Measurements from ENCODE around the gene TBX21.

TBX21 gene

DNA sequence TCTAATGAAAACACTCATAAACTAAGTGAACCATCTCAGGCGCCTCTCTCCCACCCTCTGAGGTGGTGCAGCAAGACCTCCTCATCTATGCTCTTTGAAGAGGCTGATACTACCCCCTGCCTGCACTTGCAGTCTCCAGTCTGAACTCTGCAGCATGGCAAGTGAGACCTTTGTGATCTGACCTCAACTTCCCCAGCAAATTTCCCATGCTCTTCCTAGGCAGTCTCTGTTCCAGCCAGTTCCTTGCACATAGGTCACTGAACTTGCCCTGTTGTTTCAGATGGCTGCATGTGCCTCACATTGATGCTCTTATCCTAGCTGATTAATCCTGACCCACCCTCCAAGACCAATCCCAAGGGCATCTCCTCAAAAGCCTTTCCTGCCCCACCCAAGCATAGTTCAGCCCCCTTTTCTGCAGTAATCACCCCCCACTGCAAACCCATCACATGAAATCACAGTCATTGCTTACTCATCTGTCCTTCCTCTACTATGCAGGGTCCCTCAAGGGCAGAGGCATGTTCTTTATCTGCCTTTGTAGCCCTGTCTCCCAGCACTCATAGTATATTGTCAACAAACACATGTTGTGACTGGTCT is 42.0 kb downstream of the TBX21 start:
- Histone ChIP-seq H3K27ac (ENCODE audit: extremely low read depth, low read depth, low read length) (no peak overlapping the region), H3K4me1 (ENCODE audit: control insufficient read depth, insufficient read depth, low read length) (no peaks in the 10 kb centered on the region), H3K36me3 (ENCODE audit: control insufficient read depth in 2 of 2, insufficient read depth in 1 of 2, low read length in 2 of 2) (no peaks in the 10 kb centered on the region), H3K9me3 (ENCODE audit: control insufficient read depth, insufficient read depth, low read depth, low read length) (no peaks in the 10 kb centered on the region), H3K4me3 (ENCODE audit: low read depth, low read length) (no peak overlapping the region)
- TF ChIP-seq GLIS1 (tag by site-specific recombination; IDR thresholded peaks at IDR 0.05): peak; percentile 84
- TF ChIP-seq ZNF624 (tag by site-specific recombination; IDR thresholded peaks at IDR 0.05): no peak
- ChIA-PET CTCF (interaction anchor here (1.0 kb wide), 1 partner anchor 27 kb away, joined by 3 read pairs; no protein-coding TSS in a partner anchor), POLR2A (no interaction called here)

DNA sequence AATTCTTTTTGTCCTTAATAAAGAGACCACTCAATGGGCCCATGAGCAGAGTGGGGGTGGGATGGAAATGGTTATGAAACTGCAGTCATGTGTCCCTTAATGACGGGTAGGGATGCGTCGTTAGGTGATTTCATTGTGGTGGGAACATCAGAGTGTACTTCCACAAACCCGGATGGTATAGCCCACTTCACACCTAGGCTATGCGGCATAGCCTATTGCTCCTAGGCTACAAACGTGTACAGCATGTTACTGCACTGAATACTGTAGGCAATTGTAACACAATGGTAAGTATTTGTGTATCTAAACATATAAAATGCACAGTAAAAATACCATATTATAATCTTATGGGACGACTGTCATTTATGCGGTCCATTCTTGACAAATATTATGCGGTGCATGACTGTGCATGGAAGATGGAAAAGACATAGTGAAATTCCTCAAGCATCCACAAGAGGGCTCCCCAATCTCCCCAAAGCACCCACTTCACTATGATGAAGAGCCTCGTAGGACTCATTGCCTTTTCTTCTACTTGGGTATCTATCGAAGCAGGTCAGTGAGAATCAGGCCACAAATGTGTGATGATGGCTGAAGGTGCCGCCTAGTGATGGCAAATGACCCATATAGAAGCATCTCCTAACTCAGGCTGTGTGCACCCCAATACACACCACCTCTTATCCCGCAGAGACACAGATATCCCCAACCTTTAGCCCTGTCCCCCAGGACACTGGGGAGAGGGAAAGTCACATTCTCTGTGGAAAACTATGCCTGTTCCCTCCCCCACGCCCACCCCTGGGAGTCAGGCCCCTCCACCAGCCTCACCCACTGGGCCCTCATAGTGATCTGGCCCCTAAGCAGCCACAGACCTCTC is 43.5 kb downstream of the TBX21 start:
- Histone ChIP-seq H3K4me3 (ENCODE audit: low read depth, low read length) (no peak overlapping the region), H3K27ac (ENCODE audit: extremely low read depth, low read depth, low read length) (no peak overlapping the region), H3K9me3 (ENCODE audit: control insufficient read depth, insufficient read depth, low read depth, low read length) (no peaks in the 10 kb centered on the region), H3K36me3 (ENCODE audit: control insufficient read depth in 2 of 2, insufficient read depth in 1 of 2, low read length in 2 of 2) (no peaks in the 10 kb centered on the region), H3K4me1 (ENCODE audit: control insufficient read depth, insufficient read depth, low read length) (no peaks in the 10 kb centered on the region)
- TF ChIP-seq, protein P1, sequence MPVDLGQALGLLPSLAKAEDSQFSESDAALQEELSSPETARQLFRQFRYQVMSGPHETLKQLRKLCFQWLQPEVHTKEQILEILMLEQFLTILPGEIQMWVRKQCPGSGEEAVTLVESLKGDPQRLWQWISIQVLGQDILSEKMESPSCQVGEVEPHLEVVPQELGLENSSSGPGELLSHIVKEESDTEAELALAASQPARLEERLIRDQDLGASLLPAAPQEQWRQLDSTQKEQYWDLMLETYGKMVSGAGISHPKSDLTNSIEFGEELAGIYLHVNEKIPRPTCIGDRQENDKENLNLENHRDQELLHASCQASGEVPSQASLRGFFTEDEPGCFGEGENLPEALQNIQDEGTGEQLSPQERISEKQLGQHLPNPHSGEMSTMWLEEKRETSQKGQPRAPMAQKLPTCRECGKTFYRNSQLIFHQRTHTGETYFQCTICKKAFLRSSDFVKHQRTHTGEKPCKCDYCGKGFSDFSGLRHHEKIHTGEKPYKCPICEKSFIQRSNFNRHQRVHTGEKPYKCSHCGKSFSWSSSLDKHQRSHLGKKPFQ (tag by site-specific recombination; IDR thresholded peaks at IDR 0.05): peak; percentile 83
- no peak for TF ChIP-seq ZNF501 (tag by site-specific recombination; IDR thresholded peaks at IDR 0.05)
- TF ChIP-seq, protein P2, sequence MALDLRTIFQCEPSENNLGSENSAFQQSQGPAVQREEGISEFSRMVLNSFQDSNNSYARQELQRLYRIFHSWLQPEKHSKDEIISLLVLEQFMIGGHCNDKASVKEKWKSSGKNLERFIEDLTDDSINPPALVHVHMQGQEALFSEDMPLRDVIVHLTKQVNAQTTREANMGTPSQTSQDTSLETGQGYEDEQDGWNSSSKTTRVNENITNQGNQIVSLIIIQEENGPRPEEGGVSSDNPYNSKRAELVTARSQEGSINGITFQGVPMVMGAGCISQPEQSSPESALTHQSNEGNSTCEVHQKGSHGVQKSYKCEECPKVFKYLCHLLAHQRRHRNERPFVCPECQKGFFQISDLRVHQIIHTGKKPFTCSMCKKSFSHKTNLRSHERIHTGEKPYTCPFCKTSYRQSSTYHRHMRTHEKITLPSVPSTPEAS (tag by site-specific recombination; IDR thresholded peaks at IDR 0.05): no peak
- TF ChIP-seq ZNF274 (IDR thresholded peaks at IDR 0.05; ENCODE audit: low read length): no peak
- no peak for TF ChIP-seq ZNF274 (tag by site-specific recombination; IDR thresholded peaks at IDR 0.05; ENCODE audit: borderline replicate concordance)
- TF ChIP-seq, protein P3, sequence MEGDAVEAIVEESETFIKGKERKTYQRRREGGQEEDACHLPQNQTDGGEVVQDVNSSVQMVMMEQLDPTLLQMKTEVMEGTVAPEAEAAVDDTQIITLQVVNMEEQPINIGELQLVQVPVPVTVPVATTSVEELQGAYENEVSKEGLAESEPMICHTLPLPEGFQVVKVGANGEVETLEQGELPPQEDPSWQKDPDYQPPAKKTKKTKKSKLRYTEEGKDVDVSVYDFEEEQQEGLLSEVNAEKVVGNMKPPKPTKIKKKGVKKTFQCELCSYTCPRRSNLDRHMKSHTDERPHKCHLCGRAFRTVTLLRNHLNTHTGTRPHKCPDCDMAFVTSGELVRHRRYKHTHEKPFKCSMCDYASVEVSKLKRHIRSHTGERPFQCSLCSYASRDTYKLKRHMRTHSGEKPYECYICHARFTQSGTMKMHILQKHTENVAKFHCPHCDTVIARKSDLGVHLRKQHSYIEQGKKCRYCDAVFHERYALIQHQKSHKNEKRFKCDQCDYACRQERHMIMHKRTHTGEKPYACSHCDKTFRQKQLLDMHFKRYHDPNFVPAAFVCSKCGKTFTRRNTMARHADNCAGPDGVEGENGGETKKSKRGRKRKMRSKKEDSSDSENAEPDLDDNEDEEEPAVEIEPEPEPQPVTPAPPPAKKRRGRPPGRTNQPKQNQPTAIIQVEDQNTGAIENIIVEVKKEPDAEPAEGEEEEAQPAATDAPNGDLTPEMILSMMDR (tag by site-specific recombination; IDR thresholded peaks at IDR 0.05): peak; percentile 43; the same call in 1 of the 2 replicates
- TF ChIP-seq, protein P4, sequence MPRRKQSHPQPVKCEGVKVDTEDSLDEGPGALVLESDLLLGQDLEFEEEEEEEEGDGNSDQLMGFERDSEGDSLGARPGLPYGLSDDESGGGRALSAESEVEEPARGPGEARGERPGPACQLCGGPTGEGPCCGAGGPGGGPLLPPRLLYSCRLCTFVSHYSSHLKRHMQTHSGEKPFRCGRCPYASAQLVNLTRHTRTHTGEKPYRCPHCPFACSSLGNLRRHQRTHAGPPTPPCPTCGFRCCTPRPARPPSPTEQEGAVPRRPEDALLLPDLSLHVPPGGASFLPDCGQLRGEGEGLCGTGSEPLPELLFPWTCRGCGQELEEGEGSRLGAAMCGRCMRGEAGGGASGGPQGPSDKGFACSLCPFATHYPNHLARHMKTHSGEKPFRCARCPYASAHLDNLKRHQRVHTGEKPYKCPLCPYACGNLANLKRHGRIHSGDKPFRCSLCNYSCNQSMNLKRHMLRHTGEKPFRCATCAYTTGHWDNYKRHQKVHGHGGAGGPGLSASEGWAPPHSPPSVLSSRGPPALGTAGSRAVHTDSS (tag by site-specific recombination; IDR thresholded peaks at IDR 0.05): peak; percentile 67
- TF ChIP-seq ZNF654 (tag by site-specific recombination; IDR thresholded peaks at IDR 0.05; ENCODE audit: low read depth): peak; percentile 59
- CTCF ChIA-PET: interaction anchor here (0.7 to 1.3 kb wide), 11 partner anchors 10 to 111 kb away, joined by 3 to 5 read pairs (median 3); no protein-coding TSS in a partner anchor
- POLR2A ChIA-PET: no interaction called here

DNA sequence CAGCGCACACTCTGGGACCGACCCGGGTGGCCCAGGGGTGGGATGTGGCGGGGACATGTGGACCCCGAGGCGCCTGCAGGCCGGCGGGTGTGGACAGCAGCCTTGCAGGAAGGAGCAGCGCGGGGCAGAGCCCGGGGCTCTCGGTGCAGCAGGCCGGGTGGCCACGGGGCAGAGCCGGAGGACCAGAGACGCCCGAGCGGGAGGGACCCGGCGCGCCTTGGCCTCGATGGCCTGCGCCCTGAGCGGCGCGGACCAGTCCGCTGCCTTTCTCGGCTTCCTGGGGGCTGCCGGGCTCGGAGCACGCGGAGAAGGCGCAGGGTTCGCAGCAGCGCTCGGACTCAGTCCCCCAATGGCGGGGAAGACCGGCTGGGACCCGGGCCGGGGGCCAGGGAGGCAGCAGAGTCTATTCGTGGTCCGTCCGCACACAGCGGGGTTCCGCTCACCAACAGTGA is 45.2 kb downstream of the TBX21 start:
- TF ChIP-seq OSR2 (tag by site-specific recombination; IDR thresholded peaks at IDR 0.05) (no peak), KLF10 (tag by site-specific recombination; IDR thresholded peaks at IDR 0.05) (no peak), KLF9 (tag by site-specific recombination; IDR thresholded peaks at IDR 0.05; ENCODE audit: low read depth) (no peak), ZNF571 (tag by site-specific recombination; IDR thresholded peaks at IDR 0.05) (no peak), REPIN1 (tag by site-specific recombination; IDR thresholded peaks at IDR 0.05; ENCODE audit: low read depth) (no peak)
- TF ChIP-seq, protein P3 (tag by site-specific recombination; IDR thresholded peaks at IDR 0.05): no peak
- TF ChIP-seq, protein P5, sequence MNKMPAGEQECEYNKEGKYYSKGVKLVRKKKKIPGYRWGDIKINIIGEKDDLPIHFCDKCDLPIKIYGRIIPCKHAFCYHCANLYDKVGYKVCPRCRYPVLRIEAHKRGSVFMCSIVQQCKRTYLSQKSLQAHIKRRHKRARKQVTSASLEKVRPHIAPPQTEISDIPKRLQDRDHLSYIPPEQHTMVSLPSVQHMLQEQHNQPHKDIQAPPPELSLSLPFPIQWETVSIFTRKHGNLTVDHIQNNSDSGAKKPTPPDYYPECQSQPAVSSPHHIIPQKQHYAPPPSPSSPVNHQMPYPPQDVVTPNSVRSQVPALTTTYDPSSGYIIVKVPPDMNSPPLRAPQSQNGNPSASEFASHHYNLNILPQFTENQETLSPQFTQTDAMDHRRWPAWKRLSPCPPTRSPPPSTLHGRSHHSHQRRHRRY (tag by site-specific recombination; IDR thresholded peaks at IDR 0.05): no peak
- Histone ChIP-seq H3K4me3 (ENCODE audit: low read depth, low read length) (no peak overlapping the region), H3K36me3 (ENCODE audit: control insufficient read depth in 2 of 2, insufficient read depth in 1 of 2, low read length in 2 of 2) (no peaks in the 10 kb centered on the region), H3K4me1 (ENCODE audit: control insufficient read depth, insufficient read depth, low read length) (no peaks in the 10 kb centered on the region), H3K9me3 (ENCODE audit: control insufficient read depth, insufficient read depth, low read depth, low read length) (no peaks in the 10 kb centered on the region), H3K27ac (ENCODE audit: extremely low read depth, low read depth, low read length) (no peak overlapping the region)
- CTCF ChIA-PET: interaction anchor here (1.0 to 1.7 kb wide), 5 partner anchors 12 to 71 kb away, joined by 3 to 6 read pairs (median 5); no protein-coding TSS in a partner anchor
- POLR2A ChIA-PET: interaction anchor here (0.6 kb wide), 1 partner anchor 23 kb away, joined by 3 read pairs; no protein-coding TSS in a partner anchor

Measured in HEK293 (cell line).